ENCODE results near the gene PNMA8C.
"Not testable (repeated sequence)": the region's sequence is repeated elsewhere in the genome, so short reads cannot be mapped to it uniquely, and the experiment has no call there.

The PNMA8C gene

GRCh38 chr19:46411088-46411924, 17.4 kb downstream of the PNMA8C start:
- no peak for DNase-seq (ENCODE audit: low spot score)

- no peak for DNase-seq (ENCODE audit: low spot score)
Measured at GRCh38 chr19:46410205-46411087, 18.3 kb downstream of the PNMA8C start.

GRCh38 chr19:46409191-46409590, 19.5 kb downstream of the PNMA8C start:
- no peak for DNase-seq (ENCODE audit: low spot score)

- no peak for DNase-seq (ENCODE audit: low spot score)
Measured at GRCh38 chr19:46408664-46409039, 20.1 kb downstream of the PNMA8C start.

- no peak for DNase-seq (ENCODE audit: low spot score)
Measured at GRCh38 chr19:46407856-46408663, 20.7 kb downstream of the PNMA8C start.

- no peak for DNase-seq (ENCODE audit: low spot score)
Measured at GRCh38 chr19:46406976-46407375, 21.8 kb downstream of the PNMA8C start.

GRCh38 chr19:46404753-46405468, 23.8 kb downstream of the PNMA8C start:
- DNase-seq (ENCODE audit: low spot score) = no peak

- DNase-seq (ENCODE audit: low spot score) = peak; percentile 80
Measured at GRCh38 chr19:46404055-46404752, 24.5 kb downstream of the PNMA8C start.

- no peak for DNase-seq (ENCODE audit: low spot score)
Measured at GRCh38 chr19:46402725-46403124, 26.0 kb downstream of the PNMA8C start.

GRCh38 chr19:46397801-46398479, 30.8 kb downstream of the PNMA8C start:
- DNase-seq (ENCODE audit: low spot score) = not testable (repeated sequence)

- no peak for DNase-seq (ENCODE audit: low spot score)
Measured at GRCh38 chr19:46394402-46394797, 34.3 kb downstream of the PNMA8C start.

GRCh38 chr19:46393456-46394401, 35.0 kb downstream of the PNMA8C start:
- DNase-seq (ENCODE audit: low spot score) = no peak

- DNase-seq (ENCODE audit: low spot score) = no peak
Measured at GRCh38 chr19:46392837-46393236, 35.9 kb downstream of the PNMA8C start.

- DNase-seq (ENCODE audit: low spot score) = no peak
Measured at GRCh38 chr19:46392252-46392801, 36.4 kb downstream of the PNMA8C start.

GRCh38 chr19:46391296-46392251, 37.2 kb downstream of the PNMA8C start:
- DNase-seq (ENCODE audit: low spot score) = peak; percentile 45

- no peak for DNase-seq (ENCODE audit: low spot score)
Measured at GRCh38 chr19:46390866-46391265, 37.9 kb downstream of the PNMA8C start.

GRCh38 chr19:46390121-46390858, 38.4 kb downstream of the PNMA8C start:
- DNase-seq (ENCODE audit: low spot score) = no peak
